Endothelial cell (in vitro differentiated cells): ENCODE measurements around the gene ITGB2. TPM values are rescaled to one million over a fixed set of nuclear protein-coding genes. Genes with fewer than 3 reads are reported as not detected.

Source experiments
- DNase-seq: peaks from one replicate; pipeline ENCODE4 v3.0.0; 2021; ENCODE audit warnings: low spot score
- H3K27ac Mint-ChIP-seq: one replicate; pipeline ENCODE4 v1.8.0; 2021; ENCODE audit warnings: mixed read lengths, inconsistent platforms; ENCODE audit not compliant: unreplicated experiment
- H3K27me3 Mint-ChIP-seq: one replicate; pipeline ENCODE4 v1.8.0; 2021; ENCODE audit warnings: mild to moderate bottlenecking, moderate library complexity, mixed read lengths, inconsistent platforms; ENCODE audit not compliant: unreplicated experiment
- H3K36me3 Mint-ChIP-seq: one replicate; pipeline ENCODE4 v1.8.0; 2021; ENCODE audit warnings: mild to moderate bottlenecking, low read depth, mixed read lengths, inconsistent platforms; ENCODE audit not compliant: unreplicated experiment
- H3K4me1 Mint-ChIP-seq: one replicate; pipeline ENCODE4 v1.8.0; 2021; ENCODE audit warnings: mild to moderate bottlenecking, mixed read lengths, inconsistent platforms; ENCODE audit not compliant: unreplicated experiment
- H3K4me3 Mint-ChIP-seq: one replicate; pipeline ENCODE4 v1.8.0; 2021; ENCODE audit warnings: mild to moderate bottlenecking, mixed read lengths, inconsistent platforms; ENCODE audit not compliant: unreplicated experiment
- H3K9me3 Mint-ChIP-seq: one replicate; pipeline ENCODE4 v1.8.0; 2021; ENCODE audit warnings: mixed read lengths, inconsistent platforms; ENCODE audit not compliant: unreplicated experiment
- CTCF ChIP-seq: fragments of 200-600 bp; sonication (generic); IDR thresholded peaks from one replicate; pipeline ENCODE4 v1.5.0; 2021; ENCODE audit warnings: antibody characterized with exemption; ENCODE audit not compliant: unreplicated experiment
- total RNA-seq: library from RNA; stranded (reverse); fragmentation: NEBNext Ultra II Directional; extraction: Animal tissue kit (Norgen Biotek cat#: 25700); gene quantifications from one replicate; pipeline ENCODE4 v1.2.1, GENCODE V29; 2021; ENCODE audit not compliant: unreplicated experiment

ITGB2 gene
- total RNA-seq, 1 donor from 2014 or later, result 21.3 TPM

GRCh38 chr21:44895859-44896258 lies 24.8 kb downstream of the ITGB2 start:
- no peak overlapping the region for H3K4me3 Mint-ChIP-seq
- DNase-seq, result no peak
- H3K27ac Mint-ChIP-seq, result no peak overlapping the region
- no peaks in the 10 kb centered on the region for H3K4me1 Mint-ChIP-seq
- no peaks in the 10 kb centered on the region for H3K9me3 Mint-ChIP-seq
- no peak for TF ChIP-seq CTCF
- peaks cover 3% of the 10 kb centered on the region for H3K27me3 Mint-ChIP-seq
- H3K36me3 Mint-ChIP-seq, result no peaks in the 10 kb centered on the region

GRCh38 chr21:44894687-44895302 lies 25.9 kb downstream of the ITGB2 start:
- no peak for DNase-seq
- Mint-ChIP-seq H3K4me3 (no peak overlapping the region), H3K9me3 (no peaks in the 10 kb centered on the region), H3K36me3 (no peaks in the 10 kb centered on the region), H3K27me3 (peaks cover 3% of the 10 kb centered on the region), H3K4me1 (no peaks in the 10 kb centered on the region), H3K27ac (no peak overlapping the region)
- no peak for TF ChIP-seq CTCF

- DNase-seq, result no peak
- H3K27ac Mint-ChIP-seq, result no peak overlapping the region
- peak overlapping the region; percentile 19 for H3K4me3 Mint-ChIP-seq
- no peaks in the 10 kb centered on the region for H3K36me3 Mint-ChIP-seq
- H3K9me3 Mint-ChIP-seq, result no peaks in the 10 kb centered on the region
- TF ChIP-seq CTCF, result no peak
- H3K4me1 Mint-ChIP-seq, result no peaks in the 10 kb centered on the region
- peaks cover 3% of the 10 kb centered on the region for H3K27me3 Mint-ChIP-seq
These were observed 26.6 kb downstream of the ITGB2 start for GRCh38 chr21:44893948-44894656.

- no peaks in the 10 kb centered on the region for H3K9me3 Mint-ChIP-seq
- no peak for TF ChIP-seq CTCF
- H3K36me3 Mint-ChIP-seq, result no peaks in the 10 kb centered on the region
- H3K4me3 Mint-ChIP-seq, result no peak overlapping the region
- DNase-seq, result no peak
- H3K4me1 Mint-ChIP-seq, result no peaks in the 10 kb centered on the region
- H3K27me3 Mint-ChIP-seq, result no peaks in the 10 kb centered on the region
- no peak overlapping the region for H3K27ac Mint-ChIP-seq
These were observed 27.5 kb downstream of the ITGB2 start for GRCh38 chr21:44893278-44893556.

- Mint-ChIP-seq H3K27me3 (no peaks in the 10 kb centered on the region), H3K4me1 (no peaks in the 10 kb centered on the region), H3K4me3 (no peak overlapping the region), H3K27ac (peak overlapping the region; percentile 68), H3K36me3 (no peaks in the 10 kb centered on the region), H3K9me3 (no peaks in the 10 kb centered on the region)
- peak; percentile 80 for DNase-seq
- TF ChIP-seq CTCF, result peak; percentile 84
These were observed 28.0 kb downstream of the ITGB2 start for GRCh38 chr21:44892536-44893277.
